ENCODE data around the gene RIPOR2.
"Not testable (repeated sequence)": the region's sequence is repeated elsewhere in the genome, so short reads cannot be mapped to it uniquely, and the experiment has no call there.

The RIPOR2 gene

GRCh38 chr6:24931296-24931695, 4.5 kb downstream of the RIPOR2 start:
- TF ChIP-seq MYC (IDR thresholded peaks at IDR 0.05; ENCODE audit: low read depth, low read length) (no peak), POLR2A (IDR thresholded peaks at IDR 0.05; ENCODE audit: extremely low read depth, insufficient read length) (no peak), MAX (IDR thresholded peaks at IDR 0.05; ENCODE audit: low read depth, low read length) (no peak), CTCF (IDR thresholded peaks at IDR 0.05; ENCODE audit: low read depth, low read length) (no peak)
- H3K4me3 ChIP-seq (ENCODE audit: low read depth, low read length): no peak overlapping the region
- DNase-seq (ENCODE audit: low read depth): no peak

GRCh38 chr6:24930431-24930871, 5.3 kb downstream of the RIPOR2 start:
- DNase-seq (ENCODE audit: low read depth): no peak
- TF ChIP-seq MYC (IDR thresholded peaks at IDR 0.05; ENCODE audit: low read depth, low read length): no peak
- TF ChIP-seq MAX (IDR thresholded peaks at IDR 0.05; ENCODE audit: low read depth, low read length): no peak
- no peak for TF ChIP-seq CTCF (IDR thresholded peaks at IDR 0.05; ENCODE audit: low read depth, low read length)
- TF ChIP-seq POLR2A (IDR thresholded peaks at IDR 0.05; ENCODE audit: extremely low read depth, insufficient read length): no peak
- no peak overlapping the region for H3K4me3 ChIP-seq (ENCODE audit: low read depth, low read length)

GRCh38 chr6:24929242-24929641, 6.5 kb downstream of the RIPOR2 start:
- H3K4me3 ChIP-seq (ENCODE audit: low read depth, low read length): no peak overlapping the region
- peak; percentile 26 for DNase-seq (ENCODE audit: low read depth)
- TF ChIP-seq MAX (IDR thresholded peaks at IDR 0.05; ENCODE audit: low read depth, low read length): no peak
- no peak for TF ChIP-seq CTCF (IDR thresholded peaks at IDR 0.05; ENCODE audit: low read depth, low read length)
- TF ChIP-seq MYC (IDR thresholded peaks at IDR 0.05; ENCODE audit: low read depth, low read length): no peak
- TF ChIP-seq POLR2A (IDR thresholded peaks at IDR 0.05; ENCODE audit: extremely low read depth, insufficient read length): no peak

- DNase-seq (ENCODE audit: low read depth): no peak
- H3K4me3 ChIP-seq (ENCODE audit: low read depth, low read length): no peak overlapping the region
- no peak for TF ChIP-seq MYC (IDR thresholded peaks at IDR 0.05; ENCODE audit: low read depth, low read length)
- no peak for TF ChIP-seq CTCF (IDR thresholded peaks at IDR 0.05; ENCODE audit: low read depth, low read length)
- no peak for TF ChIP-seq MAX (IDR thresholded peaks at IDR 0.05; ENCODE audit: low read depth, low read length)
- TF ChIP-seq POLR2A (IDR thresholded peaks at IDR 0.05; ENCODE audit: extremely low read depth, insufficient read length): no peak
Measured at GRCh38 chr6:24927985-24928745, 7.6 kb downstream of the RIPOR2 start.

- H3K4me3 ChIP-seq (ENCODE audit: low read depth, low read length): no peak overlapping the region
- TF ChIP-seq MYC (IDR thresholded peaks at IDR 0.05; ENCODE audit: low read depth, low read length) (no peak), MAX (IDR thresholded peaks at IDR 0.05; ENCODE audit: low read depth, low read length) (no peak), POLR2A (IDR thresholded peaks at IDR 0.05; ENCODE audit: extremely low read depth, insufficient read length) (no peak), CTCF (IDR thresholded peaks at IDR 0.05; ENCODE audit: low read depth, low read length) (no peak)
- no peak for DNase-seq (ENCODE audit: low read depth)
Measured at GRCh38 chr6:24927277-24927955, 8.3 kb downstream of the RIPOR2 start.

- not testable (repeated sequence) for DNase-seq (ENCODE audit: low read depth); H3K4me3 ChIP-seq (ENCODE audit: low read depth, low read length)
Measured at GRCh38 chr6:24926647-24927046, 9.1 kb downstream of the RIPOR2 start.
